Stomach (tissue), 4 donors: Measurements from ENCODE around the gene CR1L.

Experiments used
- EP300 ChIP-seq: sonication (generic); formaldehyde crosslinking; IDR thresholded peaks from one replicate; pipeline ENCODE4 v1.6.1; 2017; ENCODE audit warnings: antibody characterized with exemption
- TF ChIP-seq, protein P1 (sequence below), 7 experiments: fragments of 450-650 bp in 4 of 7; fragments of 200-600 bp in 3 of 7; sonication (generic) in 3 of 7; IDR thresholded peaks; one replicate each; pipeline ENCODE4 v1.5.1; 2016 to 2019; ENCODE audit warnings: antibody characterized with exemption in 7 of 7, control low read depth in 2 of 7, mild to moderate bottlenecking in 1 of 7

DNA sequence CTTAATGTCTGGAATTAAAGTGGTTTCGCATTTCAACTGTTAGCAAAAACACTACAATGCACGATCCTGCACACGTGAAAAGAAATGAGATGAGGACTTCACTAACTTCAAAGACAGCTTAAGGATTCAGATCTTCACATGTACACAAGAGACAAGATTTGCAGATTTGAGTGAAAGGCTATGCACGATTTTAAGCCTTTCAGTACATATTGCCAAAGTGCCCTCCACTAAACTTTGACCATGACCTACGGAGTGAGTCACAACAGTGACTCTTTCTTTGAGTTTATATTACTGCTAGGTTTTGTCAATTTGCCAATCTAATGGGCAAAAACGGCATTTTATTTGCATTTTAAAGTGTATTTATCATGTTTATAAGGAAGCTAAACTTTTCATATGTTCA is 41.2 kb upstream of the CR1L start:
- TF ChIP-seq, protein P1, sequence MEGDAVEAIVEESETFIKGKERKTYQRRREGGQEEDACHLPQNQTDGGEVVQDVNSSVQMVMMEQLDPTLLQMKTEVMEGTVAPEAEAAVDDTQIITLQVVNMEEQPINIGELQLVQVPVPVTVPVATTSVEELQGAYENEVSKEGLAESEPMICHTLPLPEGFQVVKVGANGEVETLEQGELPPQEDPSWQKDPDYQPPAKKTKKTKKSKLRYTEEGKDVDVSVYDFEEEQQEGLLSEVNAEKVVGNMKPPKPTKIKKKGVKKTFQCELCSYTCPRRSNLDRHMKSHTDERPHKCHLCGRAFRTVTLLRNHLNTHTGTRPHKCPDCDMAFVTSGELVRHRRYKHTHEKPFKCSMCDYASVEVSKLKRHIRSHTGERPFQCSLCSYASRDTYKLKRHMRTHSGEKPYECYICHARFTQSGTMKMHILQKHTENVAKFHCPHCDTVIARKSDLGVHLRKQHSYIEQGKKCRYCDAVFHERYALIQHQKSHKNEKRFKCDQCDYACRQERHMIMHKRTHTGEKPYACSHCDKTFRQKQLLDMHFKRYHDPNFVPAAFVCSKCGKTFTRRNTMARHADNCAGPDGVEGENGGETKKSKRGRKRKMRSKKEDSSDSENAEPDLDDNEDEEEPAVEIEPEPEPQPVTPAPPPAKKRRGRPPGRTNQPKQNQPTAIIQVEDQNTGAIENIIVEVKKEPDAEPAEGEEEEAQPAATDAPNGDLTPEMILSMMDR (IDR thresholded peaks at IDR 0.05), result no peak
- no peak for TF ChIP-seq EP300
